Inflammatory macrophage treated with lipopolysaccharide for 1 hour (primary cell): ENCODE measurements around the gene BLVRB.
"Not testable (repeated sequence)": the region's sequence is repeated elsewhere in the genome, so short reads cannot be mapped to it uniquely, and the experiment has no call there.

Experiments
- DNase-seq, 2 donors: peaks; one replicate each; pipeline ENCODE4 v3.0.0-alpha.2; 2020 to 2022

Gene BLVRB

GRCh38 chr19:40475878-40476644 lies 10.5 kb upstream of the BLVRB start:
- not testable (repeated sequence) for DNase-seq

DNA sequence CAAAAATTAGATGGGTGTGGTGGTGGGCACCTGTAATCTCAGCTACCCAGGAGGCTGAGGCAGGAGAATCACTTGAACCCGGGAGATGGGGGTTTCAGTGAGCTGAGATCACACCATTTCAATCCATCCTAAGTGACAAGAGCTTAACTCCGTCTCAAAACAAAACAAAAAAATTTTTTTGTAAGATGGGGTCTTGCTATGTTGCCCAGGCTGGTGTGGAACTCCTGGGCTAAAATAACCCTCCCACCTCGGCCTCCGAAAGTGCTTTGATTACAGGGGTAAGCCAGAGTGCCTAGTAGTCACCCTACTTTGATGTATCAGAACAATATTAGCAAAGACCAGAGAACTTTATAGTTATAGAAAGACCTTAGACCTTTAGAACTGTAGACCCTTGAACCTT lies 9.2 kb upstream of the BLVRB start:
- no peak for DNase-seq

- DNase-seq: no peak
Measured at GRCh38 chr19:40472516-40472915, 7.0 kb upstream of the BLVRB start.

DNA sequence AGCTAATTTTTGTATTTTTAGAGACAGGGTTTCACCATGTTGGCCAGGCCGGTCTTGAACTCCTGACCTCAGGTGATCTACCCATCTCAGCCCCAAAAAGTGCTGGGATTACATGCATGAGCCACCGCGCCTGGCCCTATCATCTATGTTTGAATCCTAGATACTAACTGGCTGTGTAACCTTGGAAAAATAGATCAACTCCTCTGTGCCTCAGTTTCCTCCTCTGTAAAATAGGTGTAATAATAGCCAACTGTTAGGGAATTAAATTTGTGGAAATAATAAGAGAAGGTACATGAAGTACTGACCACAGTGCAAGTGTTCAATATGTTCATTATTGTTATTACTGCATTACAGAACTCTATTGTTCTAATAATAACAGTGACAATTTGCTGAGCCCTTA lies 5.6 kb upstream of the BLVRB start:
- no peak for DNase-seq

DNA sequence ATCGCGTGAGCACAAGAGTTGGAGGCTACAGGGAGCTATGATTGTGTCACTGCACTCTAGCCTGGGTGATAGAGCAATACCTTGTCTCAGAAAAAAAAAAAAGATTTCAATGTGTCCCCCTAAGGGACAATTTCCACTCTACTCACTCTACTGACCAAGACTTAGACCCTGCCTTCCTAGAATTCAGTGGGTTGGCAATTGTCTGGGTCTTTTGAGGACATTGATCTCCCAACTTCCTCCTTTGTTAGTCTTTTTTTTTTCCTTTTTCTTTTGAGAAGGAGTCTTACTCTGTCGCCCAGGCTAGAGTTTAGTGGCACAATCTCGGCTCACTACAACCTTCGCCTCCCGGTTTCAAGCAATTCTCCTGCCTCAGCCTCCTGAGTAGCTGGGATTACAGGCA lies 3.5 kb upstream of the BLVRB start:
- DNase-seq: peak in 1 of 2 donors; percentile 16

- no peak for DNase-seq
Measured at GRCh38 chr19:40466985-40467734, 1.6 kb upstream of the BLVRB start, which contains the start of gene SPTBN4. TSS of gene SPTBN4 (plus strand) at chr19:40467001. CDS start at chr19:40472622, 5,621 bp downstream.

DNA sequence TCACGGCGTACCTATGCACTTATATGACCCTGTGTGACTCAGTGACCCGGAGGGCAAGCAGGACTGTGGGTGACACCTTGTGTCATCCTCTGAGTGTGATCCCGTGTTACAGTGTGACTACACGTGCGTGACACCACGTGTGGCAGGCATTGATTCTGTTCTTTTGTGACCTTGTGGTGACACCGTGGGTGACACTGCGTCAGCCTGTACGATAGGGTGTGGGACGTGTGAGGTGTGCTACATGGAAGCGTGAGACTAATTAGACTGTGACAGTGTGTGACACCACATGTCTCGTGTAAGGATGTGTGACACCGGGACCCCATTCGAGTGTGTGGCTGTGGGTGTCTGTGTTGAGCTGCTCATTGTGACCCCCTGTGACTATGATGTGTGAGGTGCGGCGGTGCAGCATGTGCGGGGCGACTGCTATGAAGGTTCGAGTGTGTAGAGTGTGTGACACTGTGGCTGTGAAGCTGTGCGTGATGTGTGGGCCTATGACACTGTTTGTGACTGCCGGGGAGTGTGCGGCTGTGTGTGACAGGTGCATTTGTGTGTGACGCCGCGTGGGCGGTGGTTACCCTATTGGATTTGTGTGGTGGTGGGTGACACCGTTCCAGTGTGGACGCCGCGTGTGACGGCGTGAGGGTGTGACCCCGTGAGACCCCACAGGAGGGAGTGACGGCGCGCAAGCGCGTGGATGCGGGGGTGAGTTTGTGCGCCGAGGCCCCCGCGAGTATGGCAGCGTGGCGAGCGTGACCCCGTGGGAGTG lies 857 bp upstream of the BLVRB start:
- DNase-seq: peak in 1 of 2 donors; percentile 72

- DNase-seq: peak; percentile 71 to 78
Measured at GRCh38 chr19:40465025-40465556, 454 bp downstream of the BLVRB start.

DNA sequence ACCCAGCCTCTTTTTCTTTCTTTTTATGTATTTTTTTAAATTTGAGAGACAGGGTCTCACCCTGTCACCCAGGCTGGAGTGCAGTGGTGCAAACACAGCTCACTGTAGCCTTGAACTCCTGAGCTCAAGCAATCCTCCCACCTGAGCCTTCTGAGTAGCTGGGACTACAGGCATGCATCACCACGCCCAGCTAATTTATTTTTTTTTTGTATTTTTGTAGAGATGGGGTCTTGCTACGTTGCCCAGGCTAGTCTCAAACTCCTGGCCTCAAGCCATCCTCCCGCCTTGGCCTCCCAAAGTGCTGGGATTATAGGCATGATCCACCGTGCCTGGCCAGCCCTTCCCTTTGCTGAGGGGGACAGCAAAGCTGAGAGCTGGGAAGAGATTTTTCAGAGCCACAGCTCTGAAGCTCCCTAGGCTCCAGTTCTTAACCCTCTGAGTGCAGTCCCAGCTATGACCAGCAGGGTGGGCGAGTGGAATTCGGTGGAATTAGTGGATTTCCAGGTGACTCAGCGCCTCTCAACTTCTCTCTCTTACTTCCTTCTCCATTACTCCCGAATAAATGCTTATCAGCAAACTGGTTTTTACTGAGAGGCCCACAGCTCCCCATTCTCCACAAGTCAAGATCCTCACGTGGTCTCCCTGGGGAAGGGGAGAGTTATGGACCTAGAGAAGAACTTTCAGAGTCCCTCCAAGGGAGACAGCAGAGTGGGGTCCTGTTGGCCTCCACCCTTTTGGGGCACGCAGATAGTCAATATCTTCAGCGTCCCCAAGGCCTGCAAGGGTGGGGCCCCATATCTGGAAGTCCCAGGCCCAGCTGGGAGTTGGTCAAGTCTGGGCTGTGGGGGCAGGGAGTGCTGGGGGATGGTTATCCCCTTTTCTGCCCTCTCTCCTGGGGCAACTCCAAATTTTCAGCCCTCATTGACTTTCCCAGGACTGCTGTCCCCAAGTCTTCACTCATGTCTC lies 1.2 kb downstream of the BLVRB start:
- DNase-seq: peak; percentile 86 to 99

DNA sequence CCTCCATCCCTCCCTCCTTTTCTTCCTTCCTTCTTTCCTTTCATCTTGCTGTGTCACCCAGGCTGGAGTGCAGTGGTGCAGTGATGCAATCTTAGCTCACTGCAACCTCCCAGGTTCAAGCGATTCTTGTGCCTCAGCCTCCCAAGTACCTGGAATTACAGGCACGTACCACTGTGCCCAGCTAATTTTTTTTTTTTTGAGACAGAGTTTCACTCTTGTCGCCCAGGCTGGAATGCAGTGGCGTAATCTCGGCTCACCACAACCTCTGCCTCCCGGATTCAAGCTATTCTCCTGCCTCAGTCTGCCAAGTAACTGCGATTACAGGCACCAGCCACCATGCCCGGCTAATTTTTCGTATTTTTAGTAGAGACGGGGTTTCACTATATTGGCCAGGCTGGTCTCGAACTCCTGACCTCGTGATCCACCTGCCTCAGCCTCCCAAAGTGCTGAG lies 1.9 kb downstream of the BLVRB start:
- not testable (repeated sequence) for DNase-seq

DNA sequence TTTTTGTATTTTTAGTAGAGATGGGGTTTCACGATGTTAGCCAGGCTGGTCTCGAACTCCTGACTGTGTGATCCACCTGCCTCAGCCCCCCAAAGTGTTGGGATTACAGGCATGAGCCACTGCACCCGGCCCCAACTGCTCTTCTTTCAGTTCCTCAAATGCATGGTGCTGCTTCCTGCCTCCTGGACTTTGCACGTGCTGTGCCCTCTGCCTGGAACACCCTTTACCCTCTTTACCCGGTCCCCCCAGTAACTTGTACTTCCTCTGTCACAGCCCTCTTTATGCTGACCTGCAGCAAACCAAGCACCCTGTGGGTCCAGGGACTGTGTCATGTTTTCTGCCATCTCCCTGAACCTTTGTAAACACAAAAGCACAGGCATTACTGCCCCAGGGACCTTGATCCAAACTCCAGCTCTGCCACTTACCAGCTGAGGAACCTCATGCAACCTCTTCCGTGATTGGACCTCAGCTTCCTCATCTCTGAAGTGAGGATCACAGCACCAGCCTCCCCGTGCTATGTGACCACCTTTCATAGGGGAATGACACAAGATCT lies 3.8 kb downstream of the BLVRB start:
- DNase-seq: peak; percentile 47 to 50

GRCh38 chr19:40460185-40460584 lies 5.4 kb downstream of the BLVRB start:
- DNase-seq: no peak

- no peak for DNase-seq
Measured at GRCh38 chr19:40458597-40458974, 7.0 kb downstream of the BLVRB start.

GRCh38 chr19:40457953-40458596 lies 7.5 kb downstream of the BLVRB start:
- DNase-seq: no peak

DNA sequence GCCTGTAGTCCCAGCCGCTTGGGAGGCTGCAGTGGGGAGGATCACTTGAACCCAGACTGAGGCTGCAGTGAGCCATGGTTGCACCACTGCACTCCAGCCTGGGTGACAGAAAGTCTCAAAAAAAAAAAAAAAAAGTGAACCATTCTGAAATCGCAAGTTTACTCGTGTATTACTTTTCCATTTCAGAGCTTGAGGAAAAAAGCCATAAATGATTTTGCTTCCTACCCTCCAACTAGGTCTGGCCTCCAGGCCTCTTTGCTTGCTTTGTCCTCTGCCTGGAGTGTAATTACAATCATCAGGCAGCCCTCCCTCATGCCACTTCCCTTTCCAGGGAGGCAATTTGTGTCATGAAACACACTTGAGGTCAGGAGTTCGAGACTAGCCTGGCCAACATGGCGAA lies 8.5 kb downstream of the BLVRB start:
- no peak for DNase-seq

DNA sequence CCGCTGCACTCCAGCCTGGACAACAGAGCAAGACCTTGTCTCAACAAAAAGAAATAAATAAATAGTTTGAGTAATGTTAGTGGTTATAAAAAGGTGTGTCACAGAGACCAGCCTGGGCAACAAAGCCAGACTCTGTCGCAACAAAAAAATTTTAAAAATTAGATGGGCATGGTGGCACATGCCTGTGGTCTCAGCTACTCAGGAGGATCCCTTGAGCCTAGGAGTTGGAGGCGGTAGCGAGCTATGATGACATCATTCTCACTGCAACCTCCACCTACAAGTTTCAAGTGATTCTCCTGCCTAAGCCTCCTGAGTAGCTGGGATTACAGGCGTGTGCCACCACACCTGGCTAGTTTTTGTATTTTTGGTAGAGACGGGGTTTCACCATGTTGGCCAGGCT lies 11.6 kb downstream of the BLVRB start:
- not testable (repeated sequence) for DNase-seq

DNA sequence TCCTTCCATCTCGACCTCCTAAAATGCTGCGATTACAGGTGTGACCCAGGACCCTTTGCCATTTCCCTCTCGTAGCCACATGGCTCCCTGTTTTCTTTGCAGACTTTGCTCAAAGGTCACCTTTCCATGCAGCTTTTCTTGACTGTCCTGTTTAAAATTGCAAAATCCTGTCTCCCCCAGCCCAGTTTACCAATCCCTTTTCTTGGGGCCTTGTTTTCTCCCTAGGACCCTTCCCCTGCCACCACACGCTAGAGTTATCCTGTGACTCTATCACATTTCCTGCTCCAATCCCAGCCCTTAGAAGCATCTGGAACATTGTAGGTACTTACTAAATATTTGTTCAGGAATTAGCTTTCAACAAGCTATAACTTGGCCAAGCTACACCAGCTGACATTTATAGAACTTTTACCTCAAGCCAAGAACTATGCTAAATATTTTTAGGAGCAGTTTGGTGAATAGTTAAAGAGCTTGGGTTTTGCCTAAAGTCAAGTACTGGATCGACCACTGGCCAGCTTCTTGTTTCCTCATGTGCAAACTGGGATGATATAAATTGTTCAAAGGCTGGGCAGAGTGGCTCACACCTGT lies 12.3 kb downstream of the BLVRB start:
- no peak for DNase-seq

GRCh38 chr19:40452016-40452415 lies 13.5 kb downstream of the BLVRB start:
- no peak for DNase-seq

DNA sequence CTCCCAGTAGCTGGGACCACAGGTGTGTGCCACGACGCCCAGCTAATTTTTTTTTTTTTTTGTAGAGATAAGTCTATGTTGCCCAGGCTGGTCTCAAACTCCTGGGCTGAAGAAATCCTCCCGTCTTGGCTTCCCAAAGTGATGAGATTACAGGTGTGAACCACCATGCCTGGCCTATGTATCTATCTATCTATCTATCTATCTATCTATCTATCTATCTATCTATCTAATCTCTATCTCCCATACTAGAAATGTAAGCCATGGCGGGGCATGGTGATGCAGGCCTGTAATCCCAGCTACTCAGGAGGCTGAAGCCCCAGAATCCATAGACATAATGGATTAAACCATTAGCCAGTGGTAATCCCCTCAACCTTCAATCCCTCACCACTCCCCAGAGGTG lies 14.9 kb downstream of the BLVRB start:
- no peak for DNase-seq

- DNase-seq: no peak
Measured at GRCh38 chr19:40449506-40449905, 16.0 kb downstream of the BLVRB start.
